ENCODE measurements around the gene SLC4A5.

GRCh38 chr2:74302865-74303264 lies 40.4 kb downstream of the SLC4A5 start:
- TF ChIP-seq, protein P1, sequence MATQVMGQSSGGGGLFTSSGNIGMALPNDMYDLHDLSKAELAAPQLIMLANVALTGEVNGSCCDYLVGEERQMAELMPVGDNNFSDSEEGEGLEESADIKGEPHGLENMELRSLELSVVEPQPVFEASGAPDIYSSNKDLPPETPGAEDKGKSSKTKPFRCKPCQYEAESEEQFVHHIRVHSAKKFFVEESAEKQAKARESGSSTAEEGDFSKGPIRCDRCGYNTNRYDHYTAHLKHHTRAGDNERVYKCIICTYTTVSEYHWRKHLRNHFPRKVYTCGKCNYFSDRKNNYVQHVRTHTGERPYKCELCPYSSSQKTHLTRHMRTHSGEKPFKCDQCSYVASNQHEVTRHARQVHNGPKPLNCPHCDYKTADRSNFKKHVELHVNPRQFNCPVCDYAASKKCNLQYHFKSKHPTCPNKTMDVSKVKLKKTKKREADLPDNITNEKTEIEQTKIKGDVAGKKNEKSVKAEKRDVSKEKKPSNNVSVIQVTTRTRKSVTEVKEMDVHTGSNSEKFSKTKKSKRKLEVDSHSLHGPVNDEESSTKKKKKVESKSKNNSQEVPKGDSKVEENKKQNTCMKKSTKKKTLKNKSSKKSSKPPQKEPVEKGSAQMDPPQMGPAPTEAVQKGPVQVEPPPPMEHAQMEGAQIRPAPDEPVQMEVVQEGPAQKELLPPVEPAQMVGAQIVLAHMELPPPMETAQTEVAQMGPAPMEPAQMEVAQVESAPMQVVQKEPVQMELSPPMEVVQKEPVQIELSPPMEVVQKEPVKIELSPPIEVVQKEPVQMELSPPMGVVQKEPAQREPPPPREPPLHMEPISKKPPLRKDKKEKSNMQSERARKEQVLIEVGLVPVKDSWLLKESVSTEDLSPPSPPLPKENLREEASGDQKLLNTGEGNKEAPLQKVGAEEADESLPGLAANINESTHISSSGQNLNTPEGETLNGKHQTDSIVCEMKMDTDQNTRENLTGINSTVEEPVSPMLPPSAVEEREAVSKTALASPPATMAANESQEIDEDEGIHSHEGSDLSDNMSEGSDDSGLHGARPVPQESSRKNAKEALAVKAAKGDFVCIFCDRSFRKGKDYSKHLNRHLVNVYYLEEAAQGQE (IDR thresholded peaks at IDR 0.05; ENCODE audit: insufficient read depth in 1 of 2, low read depth in 2 of 2, low read length in 2 of 2): no peak
- TF ChIP-seq TAF1 (IDR thresholded peaks at IDR 0.05; ENCODE audit: borderline replicate concordance, insufficient read depth, low read length): no peak
- no peak for TF ChIP-seq SIN3A (IDR thresholded peaks at IDR 0.05; ENCODE audit: borderline replicate concordance, insufficient read depth, low read length)
- no peak for TF ChIP-seq POLR2AphosphoS5 (IDR thresholded peaks at IDR 0.05; ENCODE audit: low read depth, low read length)
- TF ChIP-seq FOXP2 (optimal IDR thresholded peaks at IDR 0.05; ENCODE audit: borderline replicate concordance, extremely low read depth, extremely low read length, insufficient read depth): no peak
